CD14-positive monocyte (primary cell): ENCODE data around the gene RIPK3. TPM values are rescaled to one million over a fixed set of nuclear protein-coding genes. Genes with fewer than 3 reads are reported as not detected.
A peak's percentile ranks its signal among the peaks of the same experiment; 100 is the strongest.

ENCODE experiments used
- DNase-seq, 3 donors: peaks; one replicate each; pipeline ENCODE4 v3.0.0-alpha.2; 2011 to 2022
- H2AFZ ChIP-seq: 2 replicates; pipeline ENCODE4 v1.6.0; 2012; ENCODE audit warnings: mild to moderate bottlenecking, low read depth, low read length, inconsistent platforms; ENCODE audit not compliant: insufficient read depth, poor library complexity, severe bottlenecking
- H3K27ac ChIP-seq, 2 donors: 1 replicate in 1 of 2; 2 replicates in 1 of 2; pipeline ENCODE4 v1.5.1; 2012 to 2013; ENCODE audit warnings: low read length in 2 of 2, control low read depth in 1 of 2, inconsistent platforms in 1 of 2, low read depth in 1 of 2, mild to moderate bottlenecking in 1 of 2
- H3K27me3 ChIP-seq, 2 donors: one replicate each; pipeline versions ENCODE4 v1.6.0 to v1.6.1; 2011 to 2013; ENCODE audit warnings: low read length in 2 of 2; ENCODE audit not compliant: control insufficient read depth in 2 of 2, insufficient read depth in 2 of 2
- H3K36me3 ChIP-seq, 2 donors: replicated peaks in 1 of 2; 1 replicate in 1 of 2; 2 replicates in 1 of 2; pipeline versions ENCODE4 v1.5.1 to v1.6.1; 2012 to 2013; ENCODE audit warnings: low read length in 2 of 2, control low read depth in 1 of 2, inconsistent platforms in 1 of 2, mild to moderate bottlenecking in 1 of 2; ENCODE audit not compliant: insufficient read depth in 2 of 2, control insufficient read depth in 1 of 2
- H3K4me1 ChIP-seq, 2 donors: 1 replicate in 1 of 2; 2 replicates in 1 of 2; pipeline versions ENCODE4 v1.5.1 to v1.6.1; 2012 to 2013; ENCODE audit warnings: low read length in 2 of 2, control low read depth in 1 of 2, inconsistent platforms in 1 of 2, mild to moderate bottlenecking in 1 of 2, moderate library complexity in 1 of 2; ENCODE audit not compliant: insufficient read depth in 2 of 2, control insufficient read depth in 1 of 2
- H3K4me2 ChIP-seq: replicated peaks from 2 replicates; pipeline ENCODE3; 2012; ENCODE audit warnings: low read length, moderate library complexity, mild to moderate bottlenecking; ENCODE audit not compliant: poor library complexity, severe bottlenecking; ENCODE audit errors: extremely low read depth
- H3K4me3 ChIP-seq, 3 experiments: fragments of 200-600 bp in 1 of 3; sonication (generic) in 1 of 3; replicated peaks in 1 of 3; 1 replicate in 2 of 3; 2 replicates in 1 of 3; pipeline ENCODE4 v1.5.1; 2011 to 2013; ENCODE audit warnings: low read length in 3 of 3, mild to moderate bottlenecking in 3 of 3, control low read depth in 2 of 3, low read depth in 2 of 3, inconsistent platforms in 1 of 3, moderate library complexity in 1 of 3
- H3K79me2 ChIP-seq: 2 replicates; pipeline ENCODE4 v1.6.0; 2012; ENCODE audit warnings: mild to moderate bottlenecking, control low read depth, inconsistent platforms, low read length, moderate library complexity; ENCODE audit not compliant: insufficient read depth
- H3K9ac ChIP-seq: 2 replicates; pipeline ENCODE4 v1.6.0; 2017; ENCODE audit warnings: low read length, mild to moderate bottlenecking; ENCODE audit not compliant: insufficient read depth, poor library complexity, severe bottlenecking
- H3K9me3 ChIP-seq, 2 donors: replicated peaks in 1 of 2; 1 replicate in 1 of 2; 2 replicates in 1 of 2; pipeline versions ENCODE4 v1.5.1 to v1.6.1; 2012 to 2013; ENCODE audit warnings: low read length in 2 of 2, control low read depth in 1 of 2; ENCODE audit not compliant: control insufficient read depth in 1 of 2, insufficient read depth in 1 of 2
- H4K20me1 ChIP-seq: 2 replicates; pipeline ENCODE4 v1.6.0; 2012; ENCODE audit warnings: mild to moderate bottlenecking, low read length, control low read depth, moderate library complexity; ENCODE audit not compliant: insufficient read depth
- H3K27ac Mint-ChIP-seq, 7 donors: one replicate each; pipeline ENCODE4 v1.8.0; 2020; ENCODE audit warnings: mild to moderate bottlenecking in 7 of 7, mixed read lengths in 7 of 7, moderate library complexity in 6 of 7, inconsistent platforms in 2 of 7
- H3K27me3 Mint-ChIP-seq, 3 donors: one replicate each; pipeline ENCODE4 v1.8.0; 2021 to 2022; ENCODE audit warnings: low read depth in 3 of 3, mild to moderate bottlenecking in 3 of 3, mixed read lengths in 3 of 3, moderate library complexity in 3 of 3, inconsistent platforms in 1 of 3
- H3K36me3 Mint-ChIP-seq, 2 donors: one replicate each; pipeline ENCODE4 v1.8.0; 2020; ENCODE audit warnings: mixed read lengths in 2 of 2, inconsistent platforms in 1 of 2, mild to moderate bottlenecking in 1 of 2
- H3K4me1 Mint-ChIP-seq: one replicate; pipeline ENCODE4 v1.8.0; 2020; ENCODE audit warnings: mild to moderate bottlenecking, mixed read lengths
- H3K4me3 Mint-ChIP-seq, 2 donors: one replicate each; pipeline ENCODE4 v1.8.0; 2020; ENCODE audit warnings: mild to moderate bottlenecking in 2 of 2, mixed read lengths in 2 of 2, moderate library complexity in 1 of 2
- H3K9me3 Mint-ChIP-seq, 7 donors: one replicate each; pipeline ENCODE4 v1.8.0; 2020 to 2022; ENCODE audit warnings: mixed read lengths in 7 of 7, mild to moderate bottlenecking in 6 of 7, moderate library complexity in 6 of 7, inconsistent platforms in 2 of 7
- CTCF ChIP-seq: fragments of 200-600 bp; IDR thresholded peaks from one replicate; pipeline ENCODE4 v1.8.0; 2022; ENCODE audit warnings: antibody characterized with exemption, mild to moderate bottlenecking
- WGBS: methylation state at CpG from one replicate; pipeline ENCODE4 v1.1.5; 2013; ENCODE audit warnings: missing lambda C conversion rate; ENCODE audit not compliant: insufficient coverage; 5-methylcytosine and 5-hydroxymethylcytosine counted together
- intact Hi-C, 2 donors: fragments of 100-400 bp; cut with micrococcal nuclease; formaldehyde crosslinking; loops; one replicate each; pipeline versions ENCODE4 v1.15.0 to v1.15.1; 2023
- polyA plus RNA-seq, 3 donors: library from polyadenylated mRNA; depleted of rRNA in 1 of 3; unstranded in 2 of 3; stranded (reverse) in 1 of 3; fragments of 300-500 nt in 2 of 3; fragments of >200 nt in 1 of 3; fragmentation: Illumina TruSeq in 2 of 3; gene quantifications; 1 replicate in 2 of 3; 2 replicates in 1 of 3; pipeline ENCODE4 v1.2.3, GENCODE V29; 2012 to 2021

The RIPK3 gene
- polyA plus RNA-seq, 3 donors = 11.7 to 69.6 (median 11.8) TPM

- peak overlapping the region; percentile 8 for H3K4me2 ChIP-seq
- no peaks in the 10 kb centered on the region for H3K79me2 ChIP-seq
- WGBS = 0% methylated on average over 5 of the region's 15 CpGs
- H3K9ac ChIP-seq = peak overlapping the region; percentile 8
- H3K4me3 Mint-ChIP-seq = peak overlapping the region; percentile 48 to 73
- no peak for TF ChIP-seq CTCF
- peaks cover 29 to 32% of the 10 kb centered on the region in 2 donors for H3K4me1 ChIP-seq
- H4K20me1 ChIP-seq = no peaks in the 10 kb centered on the region
- DNase-seq = no peak
- H3K36me3 ChIP-seq = no peaks in the 10 kb centered on the region
- peaks cover 0 to 22% (median 10%) of the 10 kb centered on the region in 7 donors for H3K9me3 Mint-ChIP-seq
- peaks cover 49 to 61% (median 56%) of the 10 kb centered on the region in 3 donors for H3K27me3 Mint-ChIP-seq
- H3K4me1 Mint-ChIP-seq = peaks cover 26% of the 10 kb centered on the region
- intact Hi-C loops = no loop called here
- H3K27ac ChIP-seq = no peak overlapping the region
- H3K27ac Mint-ChIP-seq = no peak overlapping the region
- no peak overlapping the region for H2AFZ ChIP-seq
- H3K9me3 ChIP-seq = peaks cover 0 to 18% of the 10 kb centered on the region in 2 donors
- peaks cover 41 to 58% of the 10 kb centered on the region in 2 donors for H3K27me3 ChIP-seq
- no peak overlapping the region for H3K4me3 ChIP-seq
- peaks cover 3 to 21% of the 10 kb centered on the region in 2 donors for H3K36me3 Mint-ChIP-seq
These were observed 28.4 kb upstream of the RIPK3 start for GRCh38 chr14:24368212-24368561.

GRCh38 chr14:24367514-24368211, 27.9 kb upstream of the RIPK3 start, which contains the start of gene NFATC4:
Gene NFATC4 (plus strand): TSS chr14:24368184. CDS start chr14:24368341, 157 bp downstream.
- peaks cover 49 to 62% (median 56%) of the 10 kb centered on the region in 3 donors for H3K27me3 Mint-ChIP-seq
- WGBS = 27% methylated on average over 9 of the region's 21 CpGs
- Histone ChIP-seq H3K27ac (no peak within 1 kb of the TSS), H3K4me2 (peak within 1 kb of the TSS; percentile 70), H4K20me1 (no peaks in the 10 kb centered on the region), H2AFZ (peak within 1 kb of the TSS; percentile 74), H3K4me3 (peak within 1 kb of the TSS in 1 of 3 experiments; percentile 65), H3K79me2 (no peaks in the 10 kb centered on the region), H3K36me3 (no peaks in the 10 kb centered on the region), H3K4me1 (peaks cover 29 to 32% of the 10 kb centered on the region in 2 donors), H3K9me3 (peaks cover 0 to 18% of the 10 kb centered on the region in 2 donors), H3K27me3 (peaks cover 41 to 58% of the 10 kb centered on the region in 2 donors), H3K9ac (peak within 1 kb of the TSS; percentile 8)
- peak within 1 kb of the TSS; percentile 71 to 90 for H3K4me3 Mint-ChIP-seq
- intact Hi-C loops = no loop called here
- H3K36me3 Mint-ChIP-seq = peaks cover 3 to 21% of the 10 kb centered on the region in 2 donors
- H3K27ac Mint-ChIP-seq = no peak within 1 kb of the TSS
- TF ChIP-seq CTCF = no peak
- no peak for DNase-seq
- H3K4me1 Mint-ChIP-seq = peaks cover 26% of the 10 kb centered on the region
- H3K9me3 Mint-ChIP-seq = peaks cover 0 to 22% (median 10%) of the 10 kb centered on the region in 7 donors
